ENCODE data around the gene TMEM145. TPM values are rescaled to one million over a fixed set of nuclear protein-coding genes. Genes with fewer than 3 reads are reported as not detected.

The TMEM145 gene
- total RNA-seq, 4 donors from 2014 or later, result not detected

DNA sequence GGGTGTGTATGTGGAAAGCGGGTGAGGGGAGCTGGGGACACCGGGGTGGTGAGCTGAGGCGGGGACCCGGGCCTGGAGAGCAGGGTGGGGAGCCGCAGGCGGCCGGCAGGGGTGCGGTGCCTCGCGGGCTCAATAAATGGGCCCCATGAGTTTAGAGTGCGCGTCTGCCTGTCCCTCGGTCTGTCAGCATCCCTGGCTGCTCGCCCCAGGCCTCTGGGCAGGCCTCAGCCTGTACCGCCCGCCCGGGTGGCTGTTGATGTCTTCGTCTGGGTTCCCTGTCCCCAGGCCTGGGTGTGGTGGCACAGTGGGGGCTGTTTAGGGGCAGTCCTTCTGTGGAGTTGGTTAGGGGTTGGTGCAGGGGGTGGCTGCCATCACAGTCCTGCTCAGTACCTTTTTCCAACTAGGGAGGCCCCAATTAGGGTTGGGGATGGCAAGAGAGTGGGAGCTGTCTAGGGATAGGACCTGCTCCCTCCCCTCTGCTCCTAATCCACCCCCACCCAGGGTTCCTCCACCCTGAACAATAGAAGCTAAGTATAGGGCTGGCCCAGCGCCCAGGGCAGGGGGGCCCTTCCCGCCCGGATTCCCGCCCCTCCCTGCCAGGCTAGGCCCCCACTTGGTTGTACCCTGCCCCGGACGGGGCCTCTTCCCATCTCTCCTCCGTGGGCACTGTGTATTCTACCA, 31.8 kb upstream of the TMEM145 start:
- TF ChIP-seq EP300 (IDR thresholded peaks at IDR 0.05; ENCODE audit: low read depth), result no peak
- TF ChIP-seq, protein P1, sequence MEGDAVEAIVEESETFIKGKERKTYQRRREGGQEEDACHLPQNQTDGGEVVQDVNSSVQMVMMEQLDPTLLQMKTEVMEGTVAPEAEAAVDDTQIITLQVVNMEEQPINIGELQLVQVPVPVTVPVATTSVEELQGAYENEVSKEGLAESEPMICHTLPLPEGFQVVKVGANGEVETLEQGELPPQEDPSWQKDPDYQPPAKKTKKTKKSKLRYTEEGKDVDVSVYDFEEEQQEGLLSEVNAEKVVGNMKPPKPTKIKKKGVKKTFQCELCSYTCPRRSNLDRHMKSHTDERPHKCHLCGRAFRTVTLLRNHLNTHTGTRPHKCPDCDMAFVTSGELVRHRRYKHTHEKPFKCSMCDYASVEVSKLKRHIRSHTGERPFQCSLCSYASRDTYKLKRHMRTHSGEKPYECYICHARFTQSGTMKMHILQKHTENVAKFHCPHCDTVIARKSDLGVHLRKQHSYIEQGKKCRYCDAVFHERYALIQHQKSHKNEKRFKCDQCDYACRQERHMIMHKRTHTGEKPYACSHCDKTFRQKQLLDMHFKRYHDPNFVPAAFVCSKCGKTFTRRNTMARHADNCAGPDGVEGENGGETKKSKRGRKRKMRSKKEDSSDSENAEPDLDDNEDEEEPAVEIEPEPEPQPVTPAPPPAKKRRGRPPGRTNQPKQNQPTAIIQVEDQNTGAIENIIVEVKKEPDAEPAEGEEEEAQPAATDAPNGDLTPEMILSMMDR (IDR thresholded peaks at IDR 0.05), result no peak
- TF ChIP-seq POLR2A (IDR thresholded peaks at IDR 0.05), result no peak
- no peak for TF ChIP-seq POLR2AphosphoS5 (IDR thresholded peaks at IDR 0.05)
- intact Hi-C loops (cut with DNase I; ENCODE audit: low total_unique reads) (no loop called here), in situ Hi-C loops (cut with MboI; ENCODE audit: low pct_ligation_motif_present in 1 of 4, low pct_unique_long_range_greater_than_20kb in 1 of 4, low sequenced_read_pairs in 3 of 4) (no loop called here)
- Histone ChIP-seq H3K27me3 (no peaks in the 10 kb centered on the region), H3K27ac (peak overlapping the region; percentile 91 to 99 (median 92)), H3K4me1 (peaks cover 58 to 88% (median 73%) of the 10 kb centered on the region in 4 donors), H3K9me3 (no peaks in the 10 kb centered on the region), H3K4me3 (peak overlapping the region; percentile 50 to 89 (median 84)), H3K36me3 (no peaks in the 10 kb centered on the region)
- peak; percentile 47 for DNase-seq
- 12% methylated on average over 11 of the region's 25 CpGs; no CpG with 5 or more reads in 1 of the 2 donors for WGBS, 2 donors (ENCODE audit: low coverage in 1 of 2)

DNA sequence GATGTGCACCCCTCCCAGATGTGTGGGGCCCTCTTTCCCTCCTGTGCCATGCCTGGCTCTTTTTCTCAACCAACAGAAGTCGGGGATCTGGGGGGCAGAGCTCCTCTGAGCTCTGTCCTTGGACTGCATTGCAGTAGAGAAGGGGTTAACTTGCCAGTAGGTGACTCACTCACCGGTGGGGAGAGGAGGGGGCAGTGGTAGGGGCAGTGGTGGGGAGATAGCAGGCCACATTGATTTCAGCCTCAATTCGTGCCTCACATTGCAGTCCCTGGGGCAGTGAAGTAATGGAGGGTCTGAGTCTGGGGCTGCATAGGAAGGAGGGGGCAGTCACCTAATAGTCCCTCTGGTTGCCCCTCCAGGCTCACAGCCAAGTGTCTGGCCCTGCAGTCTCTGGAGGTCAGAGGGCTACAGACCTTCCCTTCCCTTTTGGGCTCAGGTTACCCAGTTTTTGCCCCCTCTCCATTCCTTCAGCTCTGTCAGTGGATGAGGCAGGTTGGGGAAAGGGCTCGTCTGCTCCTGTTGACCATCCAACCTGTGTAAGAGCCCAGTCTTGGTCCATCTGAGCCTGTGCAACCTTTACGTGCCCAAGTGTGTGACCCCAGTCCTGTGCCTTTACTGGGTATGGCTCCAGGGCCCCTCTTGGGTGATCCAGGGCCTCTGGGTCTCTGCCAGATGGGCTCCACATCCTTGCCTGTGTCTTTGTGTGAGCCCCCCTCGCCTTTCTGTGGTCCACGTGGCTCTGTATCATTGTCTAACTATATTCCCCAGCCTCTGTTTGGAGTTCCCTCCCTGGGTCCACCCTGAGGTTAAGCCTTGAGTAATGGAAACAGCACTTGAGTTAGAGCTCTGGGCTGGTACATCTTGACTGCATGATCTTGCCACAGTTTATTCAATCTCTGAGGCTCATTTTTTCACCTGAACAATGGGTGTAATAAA, 31.0 kb upstream of the TMEM145 start:
- Histone ChIP-seq H3K9me3 (no peaks in the 10 kb centered on the region), H3K4me3 (no peak overlapping the region), H3K27ac (peak overlapping the region; percentile 91 to 99 (median 92)), H3K4me1 (peaks cover 59 to 85% (median 76%) of the 10 kb centered on the region in 4 donors), H3K36me3 (no peaks in the 10 kb centered on the region), H3K27me3 (no peaks in the 10 kb centered on the region)
- TF ChIP-seq POLR2AphosphoS5 (IDR thresholded peaks at IDR 0.05) (no peak), POLR2A (IDR thresholded peaks at IDR 0.05) (no peak), EP300 (IDR thresholded peaks at IDR 0.05; ENCODE audit: low read depth) (no peak)
- TF ChIP-seq, protein P1 (IDR thresholded peaks at IDR 0.05), result no peak
- intact Hi-C loops (cut with DNase I; ENCODE audit: low total_unique reads), result no loop called here
- no peak for DNase-seq
- WGBS, 2 donors (ENCODE audit: low coverage in 1 of 2), result 44% methylated on average over 7 of the region's 7 CpGs; no CpG with 5 or more reads in 1 of the 2 donors
- in situ Hi-C loops (cut with MboI; ENCODE audit: low pct_ligation_motif_present in 1 of 4, low pct_unique_long_range_greater_than_20kb in 1 of 4, low sequenced_read_pairs in 3 of 4), result no loop called here

DNA sequence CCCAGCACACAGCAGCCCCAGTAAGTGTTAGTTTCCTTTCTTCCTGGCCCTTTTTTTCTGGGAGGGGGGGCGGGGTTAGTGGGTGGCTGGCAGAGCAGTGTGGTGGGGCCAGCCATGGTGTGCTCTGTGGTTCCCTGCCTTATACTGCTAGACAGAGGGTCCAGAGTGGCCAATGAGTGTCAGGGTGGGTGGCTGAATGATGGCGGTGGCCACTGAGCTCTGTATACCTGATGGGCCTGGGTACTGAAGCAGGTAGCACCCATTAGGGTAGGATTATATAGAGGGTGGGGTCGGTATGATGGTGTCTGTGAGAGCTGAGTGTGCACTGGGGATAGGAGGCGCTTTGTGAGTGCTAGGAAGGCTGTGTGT, 30.3 kb upstream of the TMEM145 start:
- no peaks in the 10 kb centered on the region for H3K9me3 ChIP-seq
- peak overlapping the region; percentile 91 to 99 (median 92) for H3K27ac ChIP-seq
- H3K4me3 ChIP-seq, result no peak overlapping the region
- intact Hi-C loops (cut with DNase I; ENCODE audit: low total_unique reads), result no loop called here
- no peaks in the 10 kb centered on the region for H3K36me3 ChIP-seq
- no peaks in the 10 kb centered on the region for H3K27me3 ChIP-seq
- DNase-seq, result no peak
- in situ Hi-C loops (cut with MboI; ENCODE audit: low pct_ligation_motif_present in 1 of 4, low pct_unique_long_range_greater_than_20kb in 1 of 4, low sequenced_read_pairs in 3 of 4), result no loop called here
- WGBS, 2 donors (ENCODE audit: low coverage in 1 of 2), result 17 to 50% methylated on average over 2 to 4 of the region's 4 CpGs
- TF ChIP-seq, protein P1 (IDR thresholded peaks at IDR 0.05), result no peak
- no peak for TF ChIP-seq POLR2AphosphoS5 (IDR thresholded peaks at IDR 0.05)
- no peak for TF ChIP-seq POLR2A (IDR thresholded peaks at IDR 0.05)
- peaks cover 55 to 78% (median 70%) of the 10 kb centered on the region in 4 donors for H3K4me1 ChIP-seq

All from transverse colon (tissue), 4 donors.